Fibroblast of skin of scalp (primary cell): ENCODE measurements around the gene UBE3D.
"Not testable (repeated sequence)": the region's sequence is repeated elsewhere in the genome, so short reads cannot be mapped to it uniquely, and the experiment has no call there.

Experiments used
- DNase-seq: peaks from one replicate; pipeline ENCODE4 v3.0.0-alpha.2; 2013

The UBE3D gene

DNA sequence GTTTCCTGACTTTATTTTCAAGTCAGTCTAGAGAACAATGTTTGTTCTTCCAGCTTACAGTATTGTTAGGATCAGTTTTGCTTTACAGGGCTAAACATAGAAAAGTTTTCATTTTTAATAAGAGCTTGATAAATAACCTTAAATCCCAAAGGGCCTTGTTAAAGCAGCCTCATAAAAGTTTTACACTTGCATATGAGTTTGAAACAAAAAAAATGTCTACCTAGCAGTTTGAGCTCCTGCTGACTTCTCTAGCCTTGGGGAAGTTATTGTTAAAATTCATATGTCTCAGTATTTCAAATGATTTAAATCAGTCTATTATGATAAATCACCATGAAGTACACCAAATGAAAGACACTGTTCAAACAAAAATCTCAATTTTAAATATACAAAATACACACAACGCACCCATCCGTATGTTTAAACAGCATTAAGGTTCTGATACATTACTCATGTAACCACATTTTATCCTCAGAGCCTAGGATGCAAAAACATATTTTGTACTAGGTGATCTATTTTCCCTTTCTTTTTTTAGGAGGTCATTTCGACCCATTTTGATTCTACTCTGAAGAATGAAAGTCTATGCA is 87.2 kb downstream of the UBE3D start:
- no peak for DNase-seq

DNA sequence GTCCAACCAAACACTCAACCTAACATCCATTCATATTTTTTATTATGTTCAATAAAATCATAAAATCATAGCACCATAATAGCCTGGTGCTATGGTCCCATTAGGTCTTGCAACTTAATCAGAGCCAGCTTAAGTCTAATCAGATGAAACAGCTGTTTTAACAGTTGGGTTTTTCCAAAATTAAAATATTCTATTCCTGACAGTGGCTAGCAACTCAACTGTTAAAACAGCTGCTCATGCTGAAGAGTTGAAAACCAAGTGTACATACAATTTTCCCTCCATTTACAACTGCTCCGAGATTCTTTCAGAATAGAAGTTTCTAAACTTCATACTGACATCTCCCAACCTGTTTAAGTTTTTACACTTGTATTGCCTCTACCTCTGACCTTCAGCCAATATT is 89.5 kb downstream of the UBE3D start:
- DNase-seq: no peak

DNA sequence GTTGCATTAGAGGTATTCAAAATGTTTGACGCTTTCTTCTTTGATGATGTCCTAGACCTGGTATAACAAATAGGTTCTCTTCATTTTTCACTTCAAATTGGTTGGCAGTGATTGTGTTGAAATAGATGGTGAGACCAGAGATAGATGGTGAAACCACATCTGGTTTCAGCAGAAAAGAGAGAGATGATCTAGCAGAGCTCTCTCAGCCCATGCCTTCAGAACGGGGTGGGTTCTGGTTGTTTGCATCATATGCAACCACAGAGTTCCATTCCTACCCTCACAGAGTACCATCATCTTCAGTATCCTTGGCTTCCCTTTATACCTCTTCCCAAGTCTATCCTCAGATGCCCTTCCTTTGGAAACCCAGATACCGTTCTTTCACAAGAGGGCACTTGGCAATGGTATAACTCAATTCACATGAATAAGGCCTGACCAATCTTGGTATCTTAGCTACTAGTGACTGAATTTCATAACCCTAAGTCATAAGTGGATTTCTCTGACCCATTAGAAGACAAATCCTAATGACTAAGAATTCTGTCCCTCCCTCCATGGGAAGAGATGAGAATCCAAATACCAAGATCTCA is 93.7 kb downstream of the UBE3D start:
- DNase-seq: no peak

DNA sequence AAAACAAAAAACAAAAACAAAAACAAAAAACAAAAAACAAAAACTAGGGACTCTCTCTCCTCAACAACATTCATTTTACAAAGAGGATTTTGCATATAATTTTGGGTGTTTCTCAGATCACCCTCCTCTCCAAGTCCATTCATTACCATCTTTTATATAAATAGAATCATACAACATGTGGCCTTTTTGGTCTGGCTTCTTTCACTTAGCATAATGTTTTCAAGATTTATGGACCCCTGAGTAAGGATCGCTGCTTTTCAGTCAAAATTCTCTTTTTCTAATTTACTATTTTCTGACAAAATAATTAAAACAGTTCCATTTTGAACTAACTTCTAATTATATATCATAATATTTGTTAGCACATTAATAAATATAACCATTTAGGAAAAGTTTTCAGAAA is 94.8 kb downstream of the UBE3D start:
- DNase-seq: no peak

DNA sequence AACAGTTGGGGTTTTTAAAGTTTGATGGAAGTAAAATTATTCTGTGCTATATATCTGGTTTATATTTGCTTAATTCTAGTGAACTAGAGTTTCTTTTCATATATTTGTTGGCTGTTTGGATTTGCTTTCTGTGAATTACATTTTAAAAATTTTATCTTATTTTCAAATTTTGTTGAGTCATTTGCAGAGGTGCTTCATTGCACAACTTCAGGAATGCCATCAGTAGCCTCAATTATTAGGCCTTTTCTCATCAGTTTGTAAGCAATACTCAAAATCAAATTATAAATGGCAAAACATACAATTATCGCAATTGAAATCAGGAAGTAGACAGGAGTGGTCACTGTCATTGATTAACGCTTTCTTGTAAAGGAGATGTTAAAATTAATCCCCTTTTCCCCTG is 96.9 kb downstream of the UBE3D start:
- no peak for DNase-seq

DNA sequence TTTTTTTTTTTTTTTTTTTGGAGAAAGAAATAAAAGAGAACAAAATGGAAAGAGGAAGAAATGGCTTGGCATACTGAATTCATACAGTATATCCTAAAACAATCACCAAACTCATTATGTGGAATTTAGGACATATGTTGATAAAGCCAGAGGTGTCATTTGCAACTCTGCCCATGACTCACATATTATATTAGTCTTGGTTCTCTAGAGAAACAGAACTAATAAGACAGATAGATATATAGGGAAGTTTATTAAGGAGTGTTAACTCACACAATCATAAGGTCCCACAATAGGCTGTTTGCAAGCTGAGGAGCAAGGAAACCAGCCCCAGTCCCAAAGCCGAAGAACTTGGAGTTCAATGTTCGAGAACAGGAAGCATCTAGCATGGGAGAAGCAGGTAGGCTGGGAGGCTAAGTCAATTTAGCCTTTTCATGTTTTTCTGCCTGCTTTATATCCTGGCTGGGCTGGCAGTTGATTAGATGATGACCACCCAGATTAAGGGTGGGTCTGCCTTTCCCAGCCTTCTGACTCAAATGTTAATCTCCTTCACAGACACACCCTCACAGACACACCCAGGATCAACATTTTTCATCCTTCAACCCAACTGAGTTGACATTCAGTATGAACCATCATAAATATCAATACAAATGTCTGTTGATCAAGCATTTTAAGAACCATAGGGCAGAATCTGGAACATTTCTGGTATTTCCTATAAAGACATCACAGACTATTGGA is 102.3 kb downstream of the UBE3D start:
- DNase-seq: no peak

DNA sequence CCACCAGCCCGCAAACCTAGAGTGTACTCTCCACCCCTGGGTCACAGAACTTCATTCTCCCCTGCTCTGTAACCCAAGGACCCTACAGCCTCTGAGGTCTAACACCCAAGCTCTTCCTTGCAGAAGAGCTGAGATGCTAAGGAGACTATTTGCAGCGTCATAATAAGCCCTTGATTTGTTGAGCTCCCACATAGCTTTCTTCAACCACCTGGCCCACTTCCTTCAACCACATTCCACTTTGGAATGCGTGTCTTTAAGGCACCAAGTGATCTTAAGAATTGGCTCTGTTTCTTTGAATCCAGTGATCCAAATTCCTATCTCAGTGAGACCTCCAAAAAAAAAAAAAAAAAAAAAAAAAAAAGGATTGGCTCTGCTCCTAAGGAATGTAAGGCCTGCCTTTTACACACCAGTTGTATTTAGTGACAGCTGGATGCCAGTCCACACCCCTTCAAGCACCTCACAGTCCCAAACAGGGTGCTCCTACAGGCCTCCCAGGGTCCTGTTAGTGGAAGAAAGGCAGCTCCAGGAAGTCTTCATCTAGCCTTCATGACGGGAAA is 106.2 kb downstream of the UBE3D start:
- DNase-seq: peak; percentile 88

DNA sequence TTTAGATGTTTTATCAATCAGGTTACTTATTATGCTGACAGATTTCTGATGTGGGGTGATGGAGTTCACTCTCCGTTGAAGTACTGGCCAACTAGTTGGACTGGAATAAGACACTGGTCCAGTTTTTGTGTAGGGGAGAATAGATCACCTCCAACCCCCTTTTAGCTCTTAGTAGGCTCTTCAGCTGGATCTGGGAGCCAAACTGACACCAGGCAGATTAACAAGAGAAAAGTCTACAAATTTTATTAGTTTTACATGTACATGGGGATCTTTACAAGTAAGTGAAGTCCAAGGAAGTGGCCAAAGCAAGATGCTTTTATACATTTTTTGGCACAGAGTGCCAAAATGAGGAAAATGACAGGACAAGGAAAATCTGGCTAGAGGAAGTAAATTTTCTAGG is 107.1 kb downstream of the UBE3D start:
- no peak for DNase-seq

DNA sequence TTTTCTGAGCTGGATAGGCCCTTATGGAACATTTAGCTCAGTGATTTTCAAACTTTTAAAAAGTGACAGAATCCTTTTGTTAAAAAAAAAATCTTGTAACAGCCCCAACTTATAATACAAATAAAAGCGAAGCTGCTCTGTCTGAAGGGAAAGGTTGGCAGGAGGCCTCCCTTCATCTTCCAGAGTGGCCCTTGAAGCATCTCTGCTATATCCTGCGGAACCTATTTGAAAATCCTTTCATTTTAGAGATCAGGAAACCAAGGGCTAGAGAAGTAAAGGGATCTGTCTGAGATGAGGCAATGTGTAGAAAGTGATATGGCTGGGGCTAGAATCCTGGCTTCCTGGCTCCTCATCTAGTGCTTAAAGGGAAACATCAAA is 107.8 kb downstream of the UBE3D start:
- no peak for DNase-seq

DNA sequence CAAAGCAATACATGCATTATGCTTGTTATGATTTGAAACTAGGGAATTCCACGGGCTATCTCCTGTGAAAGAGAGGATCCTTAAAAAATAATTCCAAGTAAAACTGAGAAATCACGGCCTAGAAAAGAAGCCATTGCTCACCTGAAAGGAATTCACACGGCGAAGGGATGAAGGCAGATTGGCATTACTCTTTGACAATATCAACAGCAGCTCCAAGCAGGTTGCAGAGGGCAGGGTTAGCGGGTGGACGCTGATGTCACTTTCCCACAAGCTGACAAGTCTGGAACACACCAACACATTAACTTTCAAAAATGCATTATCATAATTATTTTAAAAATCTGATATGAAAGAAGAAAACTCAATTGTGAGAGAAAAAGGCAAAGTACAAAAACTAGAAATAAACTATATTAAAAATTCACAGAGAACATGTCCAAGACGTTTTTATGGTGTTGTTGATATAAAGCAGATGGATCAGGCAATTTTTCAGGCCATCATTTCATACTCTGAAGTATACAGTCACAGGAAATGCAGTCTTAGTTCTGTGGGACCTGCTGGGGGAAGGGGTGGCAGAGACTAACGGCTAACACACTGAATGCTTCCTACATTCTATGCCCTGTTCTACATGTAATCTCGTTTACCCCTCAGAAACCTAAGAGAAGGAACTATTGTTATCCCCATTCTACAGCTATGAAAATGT is 108.3 kb downstream of the UBE3D start:
- peak; percentile 37 for DNase-seq

DNA sequence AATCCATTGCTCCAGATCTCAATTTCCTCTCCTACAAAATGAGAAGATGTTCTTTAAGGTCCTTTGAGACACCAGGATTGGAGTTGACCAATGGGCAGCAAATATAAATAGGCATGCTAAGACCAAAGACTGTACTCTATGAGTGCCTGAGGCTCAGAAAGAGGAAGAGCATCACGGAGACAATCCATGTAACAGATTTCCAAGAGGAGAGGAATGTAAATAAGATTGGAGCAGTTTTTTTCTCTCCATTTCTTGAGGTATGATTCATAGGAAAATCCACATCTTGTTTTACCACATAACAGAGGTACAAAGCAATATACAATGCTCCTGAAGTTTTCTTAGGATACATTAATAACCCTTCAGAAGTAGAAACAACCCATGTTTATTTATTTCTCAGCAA is 109.8 kb downstream of the UBE3D start:
- DNase-seq: peak; percentile 86

DNA sequence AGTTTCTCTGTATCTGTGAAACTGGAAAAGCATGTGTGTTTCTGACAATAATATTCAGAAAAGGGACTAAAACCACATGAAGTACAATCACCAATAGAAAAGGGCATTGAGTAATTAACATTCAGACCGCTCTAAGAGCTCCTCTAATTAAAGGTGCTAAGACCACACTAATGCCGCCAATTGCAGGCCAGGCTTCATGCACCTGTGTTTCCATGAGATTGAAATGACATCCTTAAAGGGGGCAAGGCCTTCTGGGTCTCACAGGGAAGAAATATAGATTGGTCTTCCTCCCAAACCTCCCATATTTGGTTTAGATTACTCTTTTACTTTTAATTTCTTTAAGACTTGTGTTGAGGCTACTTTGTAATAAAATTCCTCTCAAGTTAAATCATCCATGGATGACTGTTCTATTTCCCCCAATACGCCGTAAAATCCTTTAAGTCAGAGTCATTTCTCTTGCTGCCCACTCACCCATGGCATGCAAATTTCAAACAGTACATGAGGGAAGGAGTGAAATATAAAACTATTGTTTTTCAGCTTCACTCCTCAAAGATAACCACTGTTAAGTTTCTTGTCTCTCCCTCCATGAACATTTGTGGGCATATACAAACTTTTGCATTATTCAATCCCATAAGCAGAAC is 110.6 kb downstream of the UBE3D start:
- DNase-seq: peak; percentile 83

DNA sequence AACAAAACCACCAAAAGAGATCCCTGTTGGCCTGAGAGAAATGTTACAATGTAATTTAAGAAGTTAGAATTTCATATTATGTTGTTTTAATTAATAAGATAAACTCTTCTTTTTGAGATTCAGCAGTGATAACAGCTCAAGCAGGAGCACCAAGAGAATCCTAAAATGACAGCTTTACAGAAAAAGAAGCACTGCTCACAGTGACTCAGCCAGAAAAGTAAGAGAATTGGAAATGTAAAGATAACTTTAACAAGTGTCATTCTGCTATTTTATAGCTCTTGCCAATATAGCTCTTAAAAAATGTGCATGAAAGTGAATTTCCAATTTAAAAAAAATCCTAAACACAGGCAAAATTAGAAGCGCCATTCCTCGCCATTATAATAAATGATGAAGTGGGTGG is 111.3 kb downstream of the UBE3D start:
- peak; percentile 42 for DNase-seq

DNA sequence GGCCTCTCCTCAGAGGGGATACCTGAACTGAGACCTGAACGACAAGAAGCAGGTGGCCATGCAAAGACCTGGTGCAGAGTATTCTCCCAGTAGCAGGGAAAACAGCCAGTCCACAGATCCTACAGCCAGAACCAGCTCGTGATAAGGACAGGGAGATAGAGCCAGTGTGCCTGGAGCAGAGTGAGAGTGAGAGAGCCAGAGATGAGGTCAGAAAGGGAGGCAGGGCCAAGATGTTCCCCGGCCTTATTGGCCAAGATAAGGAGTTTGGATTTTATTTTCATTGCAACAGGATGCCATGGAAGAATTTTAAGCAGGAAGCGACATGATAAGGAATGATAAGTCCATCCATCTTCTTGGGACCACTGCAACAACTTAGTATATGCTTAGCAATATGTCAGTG is 111.8 kb downstream of the UBE3D start:
- no peak for DNase-seq

DNA sequence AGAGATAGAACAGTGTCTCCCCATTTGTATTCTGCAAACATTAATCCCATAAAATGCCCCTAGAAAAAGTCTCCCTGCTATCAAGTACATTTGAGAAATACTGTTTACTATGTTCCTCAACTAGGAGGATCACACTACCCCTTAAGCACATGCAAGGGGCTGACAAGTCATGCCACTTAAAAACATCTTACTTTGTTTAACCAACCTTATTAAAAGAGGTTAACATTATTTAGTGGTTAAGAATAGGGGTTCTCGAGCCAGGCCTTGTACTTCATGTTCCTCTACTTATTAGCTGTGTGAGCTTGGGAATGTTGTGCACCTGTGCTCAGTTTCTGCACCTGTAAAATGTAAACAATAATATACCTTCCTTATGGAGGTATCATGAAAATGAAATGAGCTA is 113.7 kb downstream of the UBE3D start:
- DNase-seq: no peak

DNA sequence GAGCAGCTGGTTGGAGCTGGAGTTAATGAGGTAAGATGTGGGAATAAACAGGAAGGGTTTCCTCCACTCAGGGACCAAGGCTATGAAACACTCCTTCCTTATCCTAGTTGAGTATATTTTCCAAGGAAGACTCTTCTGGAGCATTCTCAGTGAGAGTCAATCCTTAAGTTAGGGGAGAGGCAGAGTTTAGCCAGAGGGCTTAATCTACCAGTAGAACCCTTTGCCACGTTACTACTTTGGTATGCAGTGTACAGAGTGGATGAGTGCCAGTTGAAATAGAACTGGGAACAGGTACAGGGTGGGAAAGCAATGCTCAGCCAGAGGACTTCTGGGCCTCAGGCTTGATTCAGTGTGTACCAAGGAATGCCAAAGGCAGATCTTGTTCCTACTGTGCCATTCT is 114.3 kb downstream of the UBE3D start:
- DNase-seq: no peak

DNA sequence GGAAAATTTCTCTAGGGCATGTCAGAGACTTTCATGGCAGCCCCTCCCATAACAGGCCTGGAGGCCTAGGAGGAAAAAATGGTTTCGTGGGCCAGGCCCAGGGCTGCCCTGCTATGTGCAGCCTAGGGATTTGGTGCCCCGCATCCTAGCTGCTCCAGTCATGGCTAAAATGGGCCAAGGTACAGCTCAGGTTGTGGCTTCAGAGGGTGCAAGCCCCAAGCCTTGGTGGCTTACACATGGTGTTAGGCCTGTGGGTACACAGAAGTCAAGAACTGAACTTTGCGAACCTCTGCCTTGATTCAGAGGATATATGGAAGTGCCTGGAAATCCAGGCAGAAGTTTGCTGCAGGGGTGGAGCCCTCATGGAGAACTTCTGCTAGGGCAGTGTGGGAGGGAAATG is 134.7 kb downstream of the UBE3D start:
- DNase-seq: not testable (repeated sequence)

DNA sequence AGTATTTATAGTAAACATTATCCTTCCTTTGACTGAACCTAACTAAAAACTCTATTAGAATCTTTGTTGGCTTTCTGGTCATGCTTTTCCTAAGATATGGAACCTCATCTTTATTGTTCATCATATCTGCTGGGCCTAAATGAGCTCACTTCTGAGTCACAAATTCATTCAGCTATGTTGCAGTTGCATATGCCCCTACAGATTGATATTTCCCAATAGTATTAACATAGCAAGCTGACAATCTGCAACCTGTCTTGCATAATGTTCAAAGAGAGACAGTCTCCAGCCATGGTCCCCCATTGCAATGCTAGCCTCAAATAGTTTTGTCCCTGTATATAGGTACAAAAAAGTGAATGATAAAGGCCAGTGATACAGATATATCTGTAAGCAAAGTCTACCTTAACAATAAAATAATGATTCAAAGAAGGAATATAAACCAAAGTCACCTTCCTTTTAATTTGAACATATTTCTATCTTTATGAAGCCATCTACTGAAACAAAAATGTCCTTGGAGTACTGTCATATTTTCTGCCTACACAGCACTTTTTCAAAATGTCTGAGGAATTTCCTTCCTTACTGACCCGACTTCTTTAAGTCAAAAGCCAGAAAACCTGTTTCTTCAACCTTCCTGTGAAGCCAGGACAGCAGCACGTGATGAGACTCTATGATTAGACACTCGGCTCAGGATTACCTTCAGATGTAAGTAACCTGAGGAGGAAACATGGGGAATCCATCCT is 140.7 kb downstream of the UBE3D start:
- DNase-seq: no peak

DNA sequence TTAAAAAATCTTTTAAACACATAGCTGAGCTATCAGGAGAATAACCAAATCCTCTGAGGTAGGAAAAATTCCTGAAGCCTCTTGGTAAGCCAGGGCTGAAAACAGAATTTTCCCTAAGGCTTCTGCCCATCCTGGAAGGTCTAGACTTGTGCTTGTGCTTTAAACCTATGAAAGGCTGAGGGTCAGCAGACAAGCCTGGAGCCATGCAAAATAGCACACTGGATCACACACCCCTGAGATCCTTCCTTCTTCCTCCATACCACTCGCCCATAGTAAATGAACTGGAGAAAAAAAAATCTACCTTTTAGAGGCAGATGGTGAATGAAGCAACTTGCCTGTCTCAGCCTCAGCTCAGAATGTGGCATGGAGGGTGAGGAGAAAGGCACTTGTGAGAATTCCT is 144.4 kb downstream of the UBE3D start:
- DNase-seq: no peak

DNA sequence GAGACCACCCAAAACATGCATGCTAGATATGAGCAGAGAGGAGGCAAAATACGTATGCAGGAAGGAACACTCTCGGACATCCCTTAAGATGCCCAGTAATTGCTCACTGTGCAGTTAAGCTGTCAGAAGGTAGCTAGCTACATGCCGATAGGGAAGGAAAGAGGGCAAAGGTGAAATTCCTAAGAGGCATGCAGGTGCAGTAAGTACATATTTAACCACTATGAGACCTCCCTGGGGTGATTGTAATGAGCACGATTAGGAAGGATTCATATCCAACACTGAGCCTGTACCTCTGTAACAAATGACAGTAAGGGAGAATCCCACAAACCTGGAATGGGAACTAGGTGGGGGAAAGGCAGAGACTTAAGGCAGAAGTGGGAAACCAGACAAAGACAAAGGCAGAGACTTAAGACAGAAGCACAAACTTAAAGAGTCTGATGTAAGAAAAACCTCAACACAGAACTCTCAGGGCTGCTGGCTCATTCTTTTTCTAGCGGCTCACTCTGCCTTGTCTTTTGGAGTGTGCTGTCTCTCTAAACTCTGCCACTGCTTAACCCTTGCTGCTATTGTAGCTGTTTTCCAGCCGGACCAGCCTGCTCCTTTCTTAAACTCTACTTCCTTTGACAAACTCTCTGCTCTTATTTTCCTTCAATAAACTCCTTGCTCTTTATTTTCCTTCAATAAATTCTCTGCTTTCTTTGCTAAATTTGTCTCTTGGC is 148.1 kb downstream of the UBE3D start:
- no peak for DNase-seq

DNA sequence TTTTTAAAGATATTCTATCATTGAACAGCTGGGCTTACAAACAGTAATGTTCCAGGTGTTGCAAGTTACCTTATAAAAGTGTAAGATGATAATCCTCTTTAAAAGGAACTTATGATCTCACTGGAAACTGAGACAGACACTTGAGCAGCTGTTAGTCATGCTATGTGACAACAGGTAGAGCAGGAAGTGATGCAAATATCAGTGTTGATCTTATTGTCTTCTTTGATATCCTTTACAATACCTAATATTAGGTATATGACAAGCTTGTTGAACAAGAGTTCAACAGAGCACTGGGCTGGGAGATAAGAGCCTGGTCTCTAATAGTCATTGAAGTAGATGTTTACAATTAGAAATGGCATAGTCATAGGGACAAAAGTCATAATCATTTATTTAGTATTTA is 150.0 kb downstream of the UBE3D start:
- DNase-seq: no peak

DNA sequence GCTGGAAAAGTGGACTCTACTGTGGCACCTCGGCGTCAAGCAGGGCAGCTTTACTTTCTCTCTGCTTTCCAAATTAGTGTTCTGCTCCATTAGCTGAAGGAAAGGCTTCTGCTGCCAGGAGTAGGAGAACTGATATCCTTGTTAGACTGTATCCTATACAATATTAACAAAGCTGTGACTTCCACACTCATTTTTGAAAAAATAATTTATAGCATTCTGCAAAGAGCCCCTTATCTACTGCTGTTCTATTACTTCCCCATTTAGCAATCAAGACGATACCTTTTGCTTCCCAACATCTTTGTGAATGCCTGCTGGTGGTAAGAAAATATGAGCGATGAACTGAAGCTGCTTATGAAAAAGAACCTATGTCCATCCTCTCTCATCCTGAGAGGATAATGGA is 151.1 kb downstream of the UBE3D start:
- no peak for DNase-seq
